ENCODE data around the gene ORMDL2.
"Not testable (repeated sequence)": the region's sequence is repeated elsewhere in the genome, so short reads cannot be mapped to it uniquely, and the experiment has no call there.

The ORMDL2 gene

GRCh38 chr12:55861396-55861795 lies 43.6 kb downstream of the ORMDL2 start:
- H3K4me3 ChIP-seq (ENCODE audit: control insufficient read depth, low read depth, low read length), result no peak overlapping the region
- TF ChIP-seq CTCF (IDR thresholded peaks at IDR 0.05; ENCODE audit: control insufficient read depth, insufficient read depth, low read depth, low read length, missing control alignments), result no peak
- DNase-seq (ENCODE audit: low read depth), result no peak

- no peak overlapping the region for H3K4me3 ChIP-seq (ENCODE audit: control insufficient read depth, low read depth, low read length)
- DNase-seq (ENCODE audit: low read depth), result no peak
- TF ChIP-seq CTCF (IDR thresholded peaks at IDR 0.05; ENCODE audit: control insufficient read depth, insufficient read depth, low read depth, low read length, missing control alignments), result no peak
These were observed 44.0 kb downstream of the ORMDL2 start for GRCh38 chr12:55861871-55862270.

- no peak for TF ChIP-seq CTCF (IDR thresholded peaks at IDR 0.05; ENCODE audit: control insufficient read depth, insufficient read depth, low read depth, low read length, missing control alignments)
- H3K4me3 ChIP-seq (ENCODE audit: control insufficient read depth, low read depth, low read length), result no peak overlapping the region
- no peak for DNase-seq (ENCODE audit: low read depth)
These were observed 44.4 kb downstream of the ORMDL2 start for GRCh38 chr12:55862286-55862685.

- DNase-seq (ENCODE audit: low read depth); H3K4me3 ChIP-seq (ENCODE audit: control insufficient read depth, low read depth, low read length): not testable (repeated sequence)
These were observed 45.1 kb downstream of the ORMDL2 start for GRCh38 chr12:55862931-55863330.

- no peak for TF ChIP-seq CTCF (IDR thresholded peaks at IDR 0.05; ENCODE audit: control insufficient read depth, insufficient read depth, low read depth, low read length, missing control alignments)
- no peak overlapping the region for H3K4me3 ChIP-seq (ENCODE audit: control insufficient read depth, low read depth, low read length)
- DNase-seq (ENCODE audit: low read depth), result no peak
These were observed 47.5 kb downstream of the ORMDL2 start for GRCh38 chr12:55865327-55865726.

- DNase-seq (ENCODE audit: low read depth); H3K4me3 ChIP-seq (ENCODE audit: control insufficient read depth, low read depth, low read length): not testable (repeated sequence)
These were observed 48.7 kb downstream of the ORMDL2 start for GRCh38 chr12:55866454-55867004.
